C4-2B (cell line): ENCODE measurements around the gene MMP15.

Experiments
- CTCF ChIP-seq: fragments of 450-650 bp; conservative IDR thresholded peaks from 2 replicates; pipeline ENCODE4 v1.5.1; 2017; ENCODE audit warnings: mild to moderate bottlenecking
- ZFX ChIP-seq: fragments of 450-650 bp; IDR thresholded peaks from 2 replicates; pipeline ENCODE4 v1.6.1; 2017

- TF ChIP-seq CTCF (no peak), ZFX (no peak)
Measured at GRCh38 chr16:58053682-58054005, 28.1 kb downstream of the MMP15 start.
